DMS79 treated with DMSO at 0.1 percent for 48 hours (cell line): ENCODE data around the gene DPYSL5.
"Not testable (repeated sequence)": the region's sequence is repeated elsewhere in the genome, so short reads cannot be mapped to it uniquely, and the experiment has no call there.

ENCODE experiments used
- DNase-seq: peaks from one replicate; lab custom pipeline; 2025; lab: John Stamatoyannopoulos, UW

DPYSL5 gene

DNA sequence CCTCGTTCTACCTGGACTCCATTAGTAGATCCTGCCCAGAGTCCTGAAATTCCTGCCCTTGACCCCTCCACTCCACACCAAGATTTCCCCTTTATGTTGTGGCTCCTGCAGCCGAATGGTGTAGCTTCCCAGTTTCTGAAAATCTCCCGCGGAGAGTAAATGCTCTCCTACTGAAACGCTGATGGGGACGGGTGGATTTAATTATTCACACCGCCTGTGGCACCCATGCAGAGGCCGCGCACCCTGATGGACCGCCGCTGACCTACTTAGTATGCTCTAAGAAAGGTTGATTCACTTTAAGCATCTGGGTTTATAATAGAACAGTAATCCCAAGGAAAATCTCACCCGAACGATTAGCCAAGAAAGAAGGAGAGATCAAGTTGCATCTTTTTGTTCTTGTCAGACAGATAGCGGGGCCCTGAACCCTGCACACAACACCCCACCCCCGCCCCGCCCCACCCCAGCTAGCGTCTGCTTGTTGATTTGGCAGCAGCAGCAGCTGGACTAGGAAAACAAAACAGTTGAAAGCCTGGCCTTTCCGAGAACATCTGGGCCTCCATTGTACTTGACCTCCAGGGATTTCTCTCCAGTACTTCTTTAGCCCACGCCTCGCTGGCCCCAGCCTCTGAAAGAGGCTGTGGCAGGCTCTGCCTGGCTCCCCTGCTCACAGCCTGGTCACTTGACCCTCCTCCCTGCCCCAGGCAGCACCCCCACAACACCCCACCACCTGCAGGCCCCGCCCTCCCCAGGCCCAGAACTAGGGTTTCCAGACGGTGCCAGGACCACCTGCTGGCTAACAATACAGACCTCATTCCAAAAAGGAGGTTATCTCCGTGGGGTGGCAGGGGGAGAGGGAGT, 53.6 kb downstream of the DPYSL5 start:
- peak; percentile 33 for DNase-seq

DNA sequence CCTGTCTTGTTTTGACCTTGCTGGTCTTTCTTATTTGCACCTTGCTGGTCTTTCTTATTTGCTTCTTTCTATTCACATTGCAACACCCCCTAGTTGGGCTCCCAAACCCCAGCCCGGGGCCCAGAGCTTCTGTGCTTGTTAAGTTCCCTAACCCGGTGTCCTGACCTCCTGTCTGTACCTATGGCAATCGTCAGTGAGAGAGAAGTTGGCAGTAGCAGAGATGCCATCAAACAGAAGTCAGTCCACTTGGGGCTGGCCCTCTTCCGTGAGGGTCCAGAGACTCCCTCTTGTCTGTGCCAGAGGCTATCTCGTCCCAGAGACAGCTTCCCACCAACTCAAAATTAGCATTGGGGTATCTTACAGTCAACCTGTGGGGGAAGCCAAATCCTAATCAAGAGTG, 55.7 kb downstream of the DPYSL5 start:
- no peak for DNase-seq

DNA sequence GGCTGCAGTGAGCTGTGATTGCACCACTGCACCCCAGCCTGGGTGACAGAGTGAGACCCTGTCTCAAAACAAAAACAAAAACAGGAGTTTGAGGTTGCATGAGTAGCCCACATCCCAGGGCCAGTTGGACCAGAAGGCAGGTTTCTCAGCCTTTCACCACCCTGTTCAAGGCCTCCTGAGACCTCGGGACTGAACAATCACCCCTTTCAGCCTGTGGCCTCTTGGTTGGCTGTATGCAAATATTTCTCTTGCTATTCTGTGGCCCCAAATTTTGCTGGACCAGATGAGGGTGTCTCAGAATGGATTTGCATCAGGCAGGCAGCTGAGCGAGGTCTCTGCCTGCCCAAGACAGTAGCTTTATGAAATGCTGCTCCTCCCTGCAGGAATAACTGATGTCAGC, 56.9 kb downstream of the DPYSL5 start:
- DNase-seq: no peak

DNA sequence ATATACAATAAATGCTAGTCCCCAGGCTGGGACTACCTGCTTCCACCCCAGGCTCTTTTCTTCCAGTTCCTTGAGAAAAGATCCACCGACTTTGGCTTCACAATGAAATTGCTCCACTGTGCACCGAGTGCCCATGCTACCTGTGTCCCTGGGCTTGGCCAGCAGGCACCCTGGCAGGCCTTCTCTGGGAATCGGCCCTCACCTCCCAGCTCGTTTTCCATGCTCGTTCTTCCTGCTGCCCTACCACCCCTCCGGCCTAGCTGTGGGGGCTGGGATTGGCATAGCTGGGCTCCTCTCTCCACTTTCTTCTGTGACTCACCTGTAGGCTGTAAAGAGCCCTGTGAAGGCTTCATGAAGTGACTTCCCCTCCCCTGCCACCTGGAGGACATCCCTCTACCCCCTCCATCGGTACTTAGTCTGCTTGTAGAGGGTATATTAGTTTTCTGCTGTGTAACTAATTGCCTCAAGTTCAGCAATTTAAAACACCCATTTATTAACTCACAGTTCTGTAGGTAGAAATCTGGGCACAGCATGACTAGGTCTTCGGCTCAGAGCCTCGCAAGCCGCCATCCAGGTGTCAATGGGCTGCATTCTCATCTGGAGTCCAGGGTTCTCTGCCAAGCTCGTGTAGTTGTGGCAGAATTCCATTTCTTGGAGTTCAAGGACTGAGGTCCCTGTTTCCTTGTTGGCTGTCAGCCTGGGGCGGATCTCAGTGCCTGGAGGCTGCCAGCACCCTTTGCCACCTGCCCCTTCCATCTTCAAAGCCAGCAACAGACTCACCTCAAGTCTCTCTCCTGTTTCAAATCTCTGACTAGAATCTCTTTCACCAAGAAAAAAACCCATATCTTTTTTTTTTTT, 57.6 kb downstream of the DPYSL5 start:
- DNase-seq: peak; percentile 66

DNA sequence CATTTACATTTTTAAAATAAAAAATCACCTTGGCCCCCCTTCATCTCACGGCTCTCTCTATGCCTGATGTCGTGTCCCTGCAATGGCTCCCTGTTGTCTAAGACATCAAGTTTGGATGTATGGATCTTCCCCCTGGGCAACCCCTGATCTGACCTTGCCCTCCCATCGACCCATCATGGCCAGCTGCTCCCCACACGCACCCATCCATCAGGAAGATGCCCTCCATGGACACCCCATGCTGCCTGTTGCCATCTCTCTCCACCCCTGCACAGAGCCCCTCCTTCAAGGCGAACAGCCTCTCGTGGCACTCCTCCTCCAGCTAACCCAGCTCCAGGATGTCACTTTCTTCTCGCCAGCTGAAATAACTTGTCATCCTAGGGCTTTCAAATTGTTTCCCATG, 59.5 kb downstream of the DPYSL5 start:
- no peak for DNase-seq

DNA sequence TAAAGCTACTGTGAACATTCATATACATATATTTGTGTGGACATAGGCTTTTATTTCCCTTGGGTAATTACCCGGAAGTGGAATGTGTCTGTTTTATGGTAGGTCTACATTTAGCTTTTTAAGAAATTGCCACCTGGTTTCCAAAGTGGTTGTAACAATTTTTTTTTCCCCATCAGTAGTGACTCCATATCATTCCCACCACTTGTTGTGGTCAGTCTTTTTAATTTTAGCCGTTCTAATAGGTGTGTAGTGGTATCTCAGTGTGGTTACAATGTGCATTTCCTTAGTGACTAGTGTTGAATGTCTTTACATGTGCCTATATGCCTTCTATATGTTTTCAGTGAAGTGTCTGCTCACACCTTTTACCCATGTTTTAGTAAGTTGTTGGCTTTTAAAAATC, 62.2 kb downstream of the DPYSL5 start:
- DNase-seq: no peak

DNA sequence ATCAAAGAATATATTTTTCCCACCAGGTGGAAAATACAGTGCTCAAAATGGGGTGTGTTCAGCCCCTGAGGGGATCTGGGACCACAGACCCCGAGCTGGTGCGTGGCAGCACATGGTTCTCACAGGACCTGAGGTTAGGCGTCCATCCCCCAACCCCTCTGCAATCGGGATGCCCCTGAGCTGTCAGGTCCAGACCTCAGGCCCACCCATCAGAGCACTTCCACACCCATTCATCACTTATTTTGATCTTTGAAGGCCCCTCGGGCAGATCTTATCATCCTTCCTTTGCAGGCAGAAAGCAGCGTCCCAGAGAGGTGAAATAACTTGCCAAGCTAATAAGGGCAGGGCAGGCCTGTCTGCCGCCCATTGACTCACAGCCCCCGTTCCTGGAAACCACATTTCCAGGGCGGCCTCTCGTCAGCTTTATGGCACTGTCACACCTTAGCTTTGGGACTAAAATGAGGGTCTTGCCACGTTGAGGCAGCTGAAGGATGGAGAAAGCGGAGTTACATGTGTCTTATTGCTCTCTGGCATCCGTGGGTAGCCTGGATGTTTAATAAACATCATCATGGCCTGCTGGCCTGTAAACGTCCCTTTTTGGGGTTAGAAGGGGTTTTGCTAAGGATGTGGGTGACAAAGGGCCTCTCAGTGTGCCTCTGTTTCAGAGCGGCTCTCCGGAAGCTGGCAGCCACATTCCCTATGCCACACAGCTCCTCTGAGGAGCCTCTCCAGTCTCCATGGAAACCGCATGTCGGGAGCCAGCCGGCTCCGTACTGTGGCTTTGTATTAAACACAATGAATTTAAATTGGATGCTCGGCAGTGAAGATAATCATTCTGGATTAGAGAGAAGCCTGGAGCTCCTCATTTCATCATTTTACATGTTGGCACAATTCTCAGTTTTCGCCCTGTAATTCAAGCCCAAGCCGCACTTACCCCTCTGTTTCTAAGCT, 64.3 kb downstream of the DPYSL5 start:
- peak; percentile 77 for DNase-seq

DNA sequence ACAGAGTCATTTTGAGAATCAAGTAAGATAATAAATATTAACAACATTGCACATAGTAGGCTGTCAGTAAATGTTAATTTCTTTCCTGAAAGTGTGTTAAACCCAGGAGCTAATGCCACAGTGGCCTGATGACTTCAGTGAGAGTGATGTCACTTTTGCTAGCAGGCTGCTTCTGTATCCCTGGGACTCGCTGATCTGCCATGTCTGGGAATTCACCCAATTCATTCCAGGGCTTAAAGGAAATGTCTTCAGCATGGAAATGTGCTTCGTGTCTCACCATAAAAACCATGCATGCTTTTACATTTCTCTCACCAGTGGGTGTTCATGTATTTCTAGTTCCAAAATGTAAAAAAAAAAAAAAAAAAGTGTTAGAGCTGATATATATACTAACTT, 65.7 kb downstream of the DPYSL5 start:
- DNase-seq: no peak

DNA sequence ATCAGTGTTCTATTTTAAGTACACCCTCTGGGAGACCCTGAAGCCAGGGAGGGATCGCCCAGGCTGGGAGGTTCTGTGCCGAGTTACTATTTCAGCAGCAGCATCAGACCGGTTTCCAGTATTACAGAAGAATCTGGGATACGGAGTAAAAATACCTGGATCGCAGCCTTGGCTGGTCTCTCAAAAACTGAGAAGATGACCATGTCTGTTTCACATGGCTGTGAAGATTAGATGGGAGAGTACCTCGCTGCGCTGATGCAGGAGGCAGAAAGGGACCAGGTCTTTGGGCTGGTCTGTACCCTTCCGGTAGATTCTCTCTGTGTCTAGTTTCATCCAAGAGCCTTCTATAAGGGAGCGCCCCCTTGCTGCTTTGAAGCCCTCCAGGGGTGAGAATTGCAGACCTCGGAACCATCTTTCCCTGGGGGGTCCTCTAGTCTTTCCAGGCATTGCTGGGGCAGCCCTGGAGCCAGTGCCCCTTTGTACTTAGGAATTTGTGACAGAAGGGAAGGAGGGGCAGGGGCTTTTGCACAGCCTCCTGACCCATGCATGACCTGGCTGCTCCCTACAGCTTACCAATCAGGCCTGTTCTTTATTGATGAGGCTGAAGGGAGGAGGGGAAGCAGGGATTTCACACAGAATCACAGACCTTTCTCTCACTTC, 66.2 kb downstream of the DPYSL5 start:
- no peak for DNase-seq

DNA sequence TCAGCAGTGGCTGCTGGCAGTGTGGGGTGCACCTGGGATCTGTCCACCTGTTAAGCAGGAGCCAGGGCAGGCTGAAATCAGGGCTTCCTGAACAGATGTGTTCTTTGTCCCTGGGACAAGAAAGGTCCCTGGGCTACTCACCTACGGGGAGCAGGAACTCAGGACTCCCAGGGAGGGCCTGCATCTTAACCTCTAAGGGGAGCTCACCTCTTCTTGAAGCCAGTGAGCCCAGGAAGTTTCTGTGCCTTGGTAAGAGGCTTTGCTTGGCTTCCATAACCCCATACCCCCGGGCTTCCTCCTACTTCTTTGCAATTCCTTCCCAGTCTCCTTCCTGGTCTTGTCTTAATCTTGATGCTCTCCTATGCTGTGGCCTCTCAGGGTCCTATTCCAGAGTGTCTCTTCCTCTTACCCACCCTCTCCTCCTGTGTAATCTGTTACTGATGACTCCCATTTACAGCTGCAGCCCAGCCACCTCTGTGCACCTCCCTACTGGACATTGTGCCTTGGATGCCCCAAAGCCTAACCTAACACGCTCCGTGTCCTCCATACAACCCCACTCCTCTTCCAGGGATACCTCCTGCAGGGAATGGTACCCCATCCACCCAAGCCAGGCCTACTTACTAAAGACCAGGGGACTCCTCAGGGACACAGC, 66.9 kb downstream of the DPYSL5 start:
- no peak for DNase-seq

DNA sequence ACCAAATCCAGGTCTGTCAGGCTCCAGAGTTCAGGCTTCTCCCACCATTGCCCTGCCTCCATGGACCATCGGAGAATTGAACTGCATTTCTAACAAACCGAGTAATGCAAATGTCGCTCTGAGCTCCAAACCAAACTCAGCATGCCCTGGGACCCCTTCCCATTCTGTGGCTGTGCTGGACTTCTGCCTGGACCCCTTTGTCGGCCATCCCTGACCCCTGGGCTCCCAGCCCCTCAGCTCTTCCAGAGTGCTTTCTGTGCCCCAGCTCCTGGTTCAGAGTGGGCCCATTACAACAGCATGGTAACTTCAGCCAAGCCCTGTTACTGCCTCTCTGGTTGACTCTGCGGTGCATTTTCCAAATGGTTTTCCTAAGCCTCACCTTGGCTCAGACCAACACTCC, 67.4 kb downstream of the DPYSL5 start:
- no peak for DNase-seq

DNA sequence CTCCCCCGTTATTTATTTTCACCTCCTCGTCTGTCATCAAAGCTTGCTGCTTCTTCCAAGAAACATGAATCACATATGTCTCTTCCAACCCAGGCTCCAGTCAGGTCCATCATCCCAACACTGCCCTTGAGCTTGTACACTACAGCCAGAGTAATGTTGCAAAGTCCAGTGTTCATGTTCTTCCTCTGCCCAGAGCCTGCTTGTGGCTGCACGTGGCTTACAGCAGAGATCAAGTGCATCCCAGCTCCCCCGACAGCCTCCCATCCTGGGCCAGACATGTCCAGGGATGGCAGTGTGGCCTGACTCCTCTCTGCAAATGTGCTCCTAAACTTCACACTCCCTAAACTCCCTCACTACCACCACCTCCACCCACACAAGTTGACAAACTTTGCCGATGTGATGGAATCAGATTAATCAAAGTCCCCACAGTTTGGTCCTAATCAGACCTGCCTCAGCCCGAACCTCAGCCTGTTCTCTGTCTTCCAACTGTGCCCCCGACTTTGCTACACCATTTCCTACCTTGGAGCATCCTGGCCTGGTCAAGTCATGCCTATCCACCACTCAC, 68.3 kb downstream of the DPYSL5 start:
- no peak for DNase-seq

DNA sequence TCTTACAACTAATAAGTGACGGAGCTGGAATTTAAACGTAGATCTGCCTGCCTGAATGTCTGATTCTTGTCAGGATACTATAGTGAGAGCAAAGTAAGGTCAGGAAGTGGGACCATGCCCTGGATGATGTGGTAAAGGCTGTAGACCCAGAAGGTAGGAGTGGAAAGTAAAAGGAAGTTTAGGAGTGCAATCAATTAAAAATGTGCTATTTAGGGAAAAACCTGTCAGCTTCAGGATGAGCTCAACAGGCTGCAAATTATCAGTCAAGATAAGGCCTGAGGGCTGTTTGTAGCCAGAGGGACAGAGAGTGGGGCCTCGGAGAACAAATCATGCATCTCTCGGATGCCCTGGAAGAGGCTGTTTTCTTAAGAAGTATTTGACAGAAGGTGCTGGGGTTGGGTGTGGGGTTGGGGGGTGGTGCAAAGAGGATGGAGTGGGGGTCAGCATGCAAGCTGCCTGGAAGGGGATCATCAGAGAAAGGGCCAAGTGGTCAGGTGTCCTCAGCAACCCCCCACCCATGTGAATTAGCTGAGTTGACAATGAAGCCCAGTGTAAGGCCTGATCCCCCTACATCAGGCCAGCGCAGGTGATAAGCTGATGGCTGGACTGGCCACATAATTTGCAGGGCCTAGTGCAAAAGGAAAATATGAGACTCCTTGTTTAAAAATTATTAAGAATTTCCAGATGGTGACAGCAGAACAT, 69.4 kb downstream of the DPYSL5 start:
- DNase-seq: no peak

DNA sequence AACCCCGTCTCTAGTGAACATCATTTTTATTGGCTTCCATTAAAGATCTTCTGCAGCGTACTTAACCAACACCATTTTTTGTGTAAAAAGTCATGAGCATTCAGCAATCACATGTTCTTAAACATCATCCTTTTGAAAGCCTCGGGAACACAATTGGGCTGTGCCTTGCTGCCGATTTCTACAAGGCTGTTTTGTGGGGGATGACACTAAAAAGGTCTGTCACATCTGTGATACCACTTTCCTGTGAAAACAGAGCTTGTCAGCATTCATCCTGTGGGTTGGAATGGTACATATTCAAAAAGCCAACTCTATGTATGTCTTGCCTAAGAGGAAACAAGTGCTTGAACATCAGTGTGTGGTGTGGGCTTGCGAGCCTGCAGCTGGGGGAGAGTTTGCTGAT, 73.4 kb downstream of the DPYSL5 start:
- DNase-seq: no peak

DNA sequence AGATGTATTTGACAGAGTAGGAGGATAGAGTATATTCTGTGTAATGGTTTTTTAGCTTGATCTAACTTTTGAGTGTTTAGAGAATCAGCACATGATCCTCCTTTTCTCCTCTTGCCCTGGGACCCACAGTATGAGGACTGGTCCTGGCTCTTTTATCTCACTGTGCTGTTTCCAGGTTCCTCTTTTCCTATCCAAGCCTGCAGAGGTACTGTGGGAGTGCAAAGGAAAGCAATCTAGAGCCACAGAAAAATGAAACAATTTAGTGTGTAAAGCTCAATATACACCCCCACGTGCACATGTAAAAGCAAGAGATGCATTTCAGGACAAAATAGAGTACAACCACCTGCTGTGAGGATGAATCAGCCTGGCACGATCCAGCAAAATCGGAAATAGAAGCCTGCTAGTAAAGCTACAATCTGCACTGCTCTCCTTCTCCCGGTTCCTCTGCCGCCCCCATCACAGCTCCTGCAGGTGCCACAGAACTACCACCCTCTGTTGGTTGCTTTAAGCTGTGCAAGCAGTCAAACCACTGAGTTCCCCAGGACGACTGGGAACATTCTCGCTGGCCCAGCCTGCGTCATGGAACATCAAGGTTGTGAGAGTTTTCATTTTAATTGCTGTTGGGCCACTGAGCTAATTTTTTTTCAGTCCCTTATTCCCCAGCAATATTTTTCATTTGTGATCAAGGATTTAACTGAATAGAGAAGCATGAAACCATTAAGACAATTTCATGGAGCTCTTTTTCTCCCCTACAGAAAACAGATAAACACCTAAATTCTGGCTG, 74.7 kb downstream of the DPYSL5 start:
- peak; percentile 30 for DNase-seq

DNA sequence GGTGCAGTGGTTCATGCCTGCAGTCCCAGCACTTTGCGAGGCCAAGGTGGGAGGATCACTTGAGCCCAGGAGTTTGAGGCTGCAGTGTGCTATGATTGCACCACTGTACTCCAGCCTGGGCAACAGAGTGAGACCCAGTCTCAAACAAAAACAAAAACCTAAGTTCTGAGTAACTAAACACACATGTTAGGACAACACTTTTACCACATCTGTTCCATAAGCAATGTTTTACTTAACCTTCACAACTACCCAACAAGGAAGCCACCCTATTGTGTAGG, 75.2 kb downstream of the DPYSL5 start:
- DNase-seq: not testable (repeated sequence)

DNA sequence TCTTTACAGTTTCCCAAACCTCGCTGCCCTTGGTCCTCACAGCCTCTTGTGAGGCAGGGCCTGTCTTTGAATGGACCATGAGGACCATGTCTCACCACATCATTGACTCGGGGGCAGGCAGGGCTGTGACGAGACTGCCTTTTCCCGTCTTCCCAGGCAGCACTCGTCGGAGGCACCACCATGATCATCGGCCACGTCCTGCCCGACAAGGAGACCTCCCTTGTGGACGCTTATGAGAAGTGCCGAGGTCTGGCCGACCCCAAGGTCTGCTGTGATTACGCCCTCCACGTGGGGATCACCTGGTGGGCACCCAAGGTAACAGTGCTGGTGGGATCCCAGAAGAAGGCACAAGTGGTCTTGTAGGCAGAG, 76.8 kb downstream of the DPYSL5 start:
- DNase-seq: no peak

DNA sequence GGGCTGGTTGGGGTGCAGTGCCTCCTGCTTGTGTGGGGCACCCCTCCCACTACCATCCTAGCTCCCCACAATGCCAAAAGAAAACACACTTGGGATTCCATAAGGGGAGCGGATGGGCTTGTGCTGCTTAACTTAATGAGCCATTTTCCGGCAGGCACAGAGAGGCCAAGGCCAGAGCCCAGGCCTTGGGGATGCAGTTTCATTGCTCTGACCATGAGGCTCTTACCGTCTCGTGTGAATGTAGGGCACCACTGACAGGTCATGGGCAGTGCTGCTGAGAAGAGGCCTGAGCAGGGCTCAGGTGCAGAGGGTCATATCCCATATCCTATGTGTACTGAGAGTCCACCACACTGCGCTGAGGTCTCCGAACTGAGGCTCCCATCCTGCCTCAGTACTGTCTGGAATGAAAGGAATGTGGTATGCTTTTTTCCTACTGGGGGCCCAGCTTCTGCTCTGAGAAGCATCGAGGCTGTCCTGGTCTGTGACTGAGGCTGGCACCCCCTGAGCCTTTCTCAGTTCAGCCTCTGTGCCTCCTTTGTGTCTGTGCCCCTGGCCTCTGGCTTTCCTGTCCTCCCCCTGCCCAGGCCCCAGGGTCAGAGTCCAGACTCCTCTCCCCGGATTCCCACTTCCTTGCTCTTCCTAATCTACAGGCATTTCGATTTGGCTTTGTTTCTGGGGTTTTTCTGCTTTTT, 77.3 kb downstream of the DPYSL5 start:
- no peak for DNase-seq

DNA sequence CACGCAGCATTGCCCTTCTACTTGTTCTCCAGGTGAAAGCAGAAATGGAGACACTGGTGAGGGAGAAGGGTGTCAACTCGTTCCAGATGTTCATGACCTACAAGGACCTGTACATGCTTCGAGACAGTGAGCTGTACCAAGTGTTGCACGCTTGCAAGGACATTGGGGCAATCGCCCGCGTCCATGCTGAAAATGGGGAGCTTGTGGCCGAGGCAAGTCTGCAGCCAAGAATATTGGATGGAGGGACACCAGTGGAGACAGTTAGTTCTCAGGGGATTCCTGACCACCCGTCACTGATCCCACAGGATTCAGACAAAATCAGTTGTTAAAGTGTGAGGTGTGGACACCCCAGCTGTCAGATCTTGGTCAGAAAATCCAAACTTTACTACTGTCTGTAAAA, 79.3 kb downstream of the DPYSL5 start:
- DNase-seq: no peak
